G401.6 (cell line): ENCODE measurements around the gene KCNN3.

ENCODE experiments used
- FAIRE-seq: peaks from 2 replicates; lab custom pipeline; 2012; peaks lifted over from hg19 to GRCh38; lab: Jason Lieb, UNC

KCNN3 gene

DNA sequence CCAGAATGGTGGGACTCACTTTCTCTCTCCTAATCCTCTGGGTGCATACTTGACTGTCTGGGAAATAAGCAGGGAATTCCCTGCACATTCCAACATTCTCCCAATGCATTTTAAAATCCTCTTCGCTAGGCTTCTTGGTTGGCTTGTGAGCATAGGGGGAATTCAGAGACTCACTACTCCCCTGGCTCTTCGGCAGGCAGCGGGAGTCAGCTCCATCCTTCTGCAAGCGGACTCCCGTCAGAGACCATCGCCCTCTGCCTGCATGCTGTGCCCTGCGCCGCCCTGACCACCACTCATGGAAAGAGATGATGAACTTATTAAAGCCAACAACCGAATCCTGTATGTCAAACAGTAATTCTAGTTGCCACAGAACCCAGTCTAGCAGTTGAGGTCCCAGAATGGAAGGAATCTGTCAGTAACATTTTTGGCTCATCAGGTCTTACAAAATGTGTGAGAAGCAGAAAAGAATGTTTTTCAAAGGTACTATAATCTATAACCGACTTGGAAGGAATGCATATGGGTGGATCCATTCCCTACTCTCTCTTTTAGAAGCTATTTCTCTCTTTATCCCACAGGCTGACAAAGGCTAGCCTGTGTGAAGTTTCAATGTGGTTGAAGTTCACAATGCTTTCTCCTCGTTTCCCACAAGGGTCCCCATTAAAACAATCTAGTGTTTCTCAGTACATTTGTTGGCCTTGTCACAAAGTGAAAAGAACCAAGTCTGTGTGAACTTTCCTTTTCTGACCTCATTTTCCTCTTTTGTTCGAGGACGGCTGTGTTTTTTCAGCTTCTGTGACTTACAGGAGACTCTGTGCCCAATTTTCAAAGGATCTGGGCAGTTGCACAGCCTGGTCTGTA, 143.0 kb downstream of the KCNN3 start:
- FAIRE-seq = no peak

DNA sequence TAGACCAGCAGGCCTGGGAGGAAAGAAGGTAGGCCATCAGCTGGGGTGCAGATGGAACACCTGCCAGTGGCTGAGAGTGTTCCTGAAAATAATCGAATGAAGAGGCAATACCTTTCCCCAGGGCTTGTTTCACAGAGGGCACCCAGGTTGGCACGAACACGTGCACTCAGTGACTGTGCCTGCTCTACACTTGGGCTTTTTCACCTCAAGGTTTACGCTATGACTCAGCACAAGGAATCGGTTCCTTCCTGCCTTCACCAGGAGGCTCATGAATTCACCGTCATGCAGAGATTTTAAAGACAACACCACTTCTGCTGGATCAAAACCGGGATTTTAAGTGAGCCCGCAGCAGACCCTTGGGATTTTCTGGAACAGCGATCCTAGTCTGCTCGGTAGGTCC, 143.6 kb downstream of the KCNN3 start:
- no peak for FAIRE-seq

DNA sequence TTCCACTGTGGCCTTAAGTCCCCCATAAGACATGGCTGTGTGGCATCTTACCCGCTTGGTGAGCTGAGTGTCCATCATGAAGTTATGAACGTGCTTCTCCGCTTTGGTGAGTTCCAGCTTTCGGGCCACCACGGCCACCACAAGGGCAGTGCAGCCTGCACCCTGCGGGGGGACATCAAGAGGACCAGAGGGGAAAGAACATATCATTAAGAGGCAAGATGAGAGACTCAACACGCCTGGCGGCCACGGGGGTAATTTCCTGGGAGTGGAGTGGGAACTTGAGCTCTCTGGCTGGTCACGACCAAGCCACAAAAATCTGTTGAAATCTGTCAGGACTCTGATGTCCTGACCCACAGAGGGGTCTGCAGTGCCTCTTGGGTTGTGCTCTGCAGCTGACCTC, 144.2 kb downstream of the KCNN3 start:
- FAIRE-seq = no peak

DNA sequence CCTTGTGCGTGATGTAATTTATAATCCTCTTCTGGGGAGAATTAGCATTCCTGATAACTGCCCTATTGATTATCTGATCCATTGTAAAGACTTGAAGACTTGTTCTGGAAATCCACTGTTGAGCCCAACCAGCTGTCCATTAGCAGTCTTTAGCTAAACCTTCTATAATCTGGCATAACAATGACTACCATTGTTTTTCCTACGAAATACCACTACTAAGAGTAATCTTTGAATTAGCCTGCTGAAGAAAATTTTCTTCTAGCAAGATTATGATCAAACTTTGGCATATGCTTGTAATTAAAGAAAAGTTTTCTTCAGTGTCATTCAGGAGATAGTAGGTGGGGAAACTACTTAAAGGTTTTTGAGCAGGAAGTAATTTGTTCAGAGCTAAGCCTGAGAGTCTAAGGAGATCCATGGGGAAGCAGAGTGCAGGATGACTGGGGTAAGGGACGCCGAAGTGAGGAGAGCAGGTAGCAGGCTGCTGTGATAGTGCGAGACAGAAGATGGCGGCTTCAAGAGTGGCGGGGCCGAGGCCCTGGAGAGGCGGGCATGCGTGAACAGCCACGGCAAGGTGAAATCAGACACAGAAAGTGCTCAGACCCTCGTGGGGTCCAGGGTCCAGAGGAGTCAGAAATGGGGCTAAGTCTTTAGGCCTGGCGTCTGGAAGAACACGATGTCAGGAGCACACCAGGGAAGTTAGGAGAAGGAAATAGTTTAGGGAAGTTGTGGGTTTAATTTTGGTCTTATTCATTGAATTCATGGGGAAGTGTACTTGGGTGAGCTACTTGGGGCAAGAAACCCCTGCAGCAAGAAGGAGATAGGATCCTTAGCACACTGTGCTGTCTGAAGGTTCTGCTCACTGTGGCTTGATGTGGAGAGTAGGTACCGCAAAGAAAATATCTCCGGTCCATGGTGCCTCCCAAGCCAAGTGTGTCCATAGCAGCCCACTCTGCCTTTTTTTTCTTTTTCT, 149.5 kb downstream of the KCNN3 start:
- FAIRE-seq = no peak

DNA sequence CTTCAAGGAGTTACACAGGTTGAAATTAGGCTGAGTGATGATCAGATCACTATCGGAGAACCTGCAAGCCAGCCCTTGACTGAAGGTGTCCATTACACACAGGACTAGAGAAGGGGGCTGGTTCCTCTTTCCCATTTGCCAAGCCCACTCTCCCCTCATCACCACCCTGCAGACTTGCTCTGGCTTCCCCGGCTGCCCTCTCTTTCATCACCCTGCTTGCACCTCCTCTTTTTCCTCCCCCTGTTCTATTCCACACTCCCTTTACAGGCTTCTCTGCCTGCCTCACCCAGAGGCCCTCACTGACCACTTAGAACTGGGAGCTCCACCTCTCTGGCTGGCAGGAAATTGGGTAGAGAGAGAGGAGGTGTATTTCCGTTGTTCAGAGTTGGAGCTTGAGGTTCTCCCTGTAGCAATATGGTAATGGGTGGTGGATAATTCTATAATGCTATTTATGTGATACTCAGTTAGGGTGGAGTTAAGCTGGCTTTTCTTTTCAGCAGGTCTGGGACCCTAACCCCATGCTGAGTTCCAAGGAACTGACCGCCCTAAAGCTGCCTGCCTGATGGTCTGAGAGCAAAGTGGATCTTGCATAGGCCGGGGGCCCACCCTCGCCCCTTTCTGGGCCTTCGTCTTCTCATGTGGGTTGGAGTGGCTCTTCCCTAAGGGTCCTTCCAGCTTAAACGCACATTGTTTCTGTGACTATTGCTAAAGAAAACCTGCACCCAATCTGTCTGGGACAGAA, 150.3 kb downstream of the KCNN3 start:
- FAIRE-seq = no peak

DNA sequence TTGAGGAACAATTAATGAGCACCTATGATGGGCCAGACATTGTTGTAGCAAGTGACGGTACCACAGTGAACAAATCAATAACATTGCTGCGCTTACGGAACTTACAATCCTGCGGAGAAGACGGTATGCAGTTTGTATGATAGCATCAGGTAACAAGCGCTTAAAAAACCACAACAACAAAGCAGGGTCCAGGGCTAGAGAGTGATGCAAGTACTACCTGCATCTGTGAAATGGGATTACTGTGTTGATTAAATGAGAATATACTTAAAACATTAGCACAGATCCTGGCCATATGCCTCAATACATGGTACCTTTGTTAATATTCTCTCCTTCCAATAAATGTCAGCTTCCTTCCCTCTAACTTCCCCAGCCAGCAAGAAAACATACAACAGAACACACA, 151.5 kb downstream of the KCNN3 start:
- no peak for FAIRE-seq

DNA sequence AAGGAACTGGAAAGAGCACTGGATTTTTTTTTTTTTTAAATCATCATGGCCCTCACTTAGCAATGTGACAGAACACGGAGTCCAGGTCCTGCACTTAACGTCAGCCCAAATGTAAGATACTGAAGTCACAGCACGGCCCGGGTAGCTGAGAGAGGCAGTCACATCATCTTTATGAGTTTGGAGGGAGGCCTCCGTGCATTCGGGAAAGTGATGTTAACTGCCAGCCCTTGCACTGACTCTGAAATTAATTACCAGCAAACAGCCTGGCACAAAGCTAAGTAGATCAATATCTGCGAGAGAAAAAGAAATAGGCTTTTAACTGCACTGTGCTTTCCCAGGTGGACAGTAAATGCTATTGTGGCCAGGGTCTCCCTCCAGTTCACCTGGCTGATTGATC, 152.6 kb downstream of the KCNN3 start:
- no peak for FAIRE-seq

DNA sequence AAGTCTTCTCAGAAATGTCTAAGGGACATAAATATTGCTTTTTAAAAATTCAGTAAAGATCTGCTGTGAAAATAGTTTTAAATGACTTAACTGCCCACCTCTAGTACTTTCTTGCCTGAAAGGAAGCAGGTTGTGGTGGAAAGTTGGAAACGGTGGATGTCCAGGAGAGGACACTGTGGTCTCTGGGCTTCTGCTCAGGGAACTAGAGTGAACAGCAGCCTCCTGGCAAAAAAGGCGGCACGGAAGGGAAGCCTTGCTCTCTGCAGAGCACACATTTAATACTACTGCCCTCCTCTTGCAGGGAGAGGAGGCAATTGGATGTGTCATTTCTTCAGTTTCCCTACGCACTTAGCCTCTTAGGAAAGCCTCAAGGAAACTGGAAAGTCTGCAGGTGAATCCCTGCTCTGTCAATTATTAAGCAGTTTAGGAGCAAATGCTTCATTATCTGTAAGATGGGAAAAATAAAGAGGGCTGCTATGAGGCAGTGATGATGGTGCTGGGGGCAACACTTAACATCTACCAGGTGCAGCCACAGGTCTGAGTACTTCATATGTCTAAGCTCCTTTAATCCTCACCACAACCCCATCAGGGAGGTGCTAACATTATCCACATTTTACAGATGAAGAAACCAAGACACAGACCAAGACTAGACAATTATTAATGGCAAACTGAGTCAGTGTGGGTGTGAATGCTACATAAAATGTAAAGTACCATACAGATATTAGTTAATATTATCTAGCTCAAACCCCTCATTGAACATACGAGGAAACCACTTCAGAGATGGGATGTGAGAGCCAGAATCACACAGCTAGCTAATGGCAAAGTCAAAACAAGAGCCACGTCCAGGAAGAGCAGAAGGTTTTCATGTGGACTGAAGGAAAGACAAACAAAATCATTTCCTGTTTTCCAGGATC, 153.2 kb downstream of the KCNN3 start:
- FAIRE-seq = no peak

DNA sequence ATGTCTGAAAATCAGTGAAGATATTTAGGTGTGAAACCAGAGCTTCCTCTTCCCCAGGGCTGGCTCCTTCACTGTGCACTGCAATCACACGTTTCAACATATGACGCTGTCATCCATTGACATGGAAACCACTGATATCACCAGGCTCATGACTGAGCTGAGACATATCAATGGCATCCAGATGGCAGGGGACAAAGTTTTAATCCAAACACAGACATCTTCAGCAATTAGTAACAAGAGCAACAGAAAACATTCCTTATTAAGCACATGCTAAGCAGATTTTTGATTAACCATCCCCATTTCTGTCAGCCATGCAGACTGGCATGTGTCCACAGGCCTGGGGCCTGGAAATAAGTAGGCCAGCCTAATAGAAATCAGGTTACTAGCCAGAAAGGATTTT, 154.1 kb downstream of the KCNN3 start:
- FAIRE-seq = no peak

DNA sequence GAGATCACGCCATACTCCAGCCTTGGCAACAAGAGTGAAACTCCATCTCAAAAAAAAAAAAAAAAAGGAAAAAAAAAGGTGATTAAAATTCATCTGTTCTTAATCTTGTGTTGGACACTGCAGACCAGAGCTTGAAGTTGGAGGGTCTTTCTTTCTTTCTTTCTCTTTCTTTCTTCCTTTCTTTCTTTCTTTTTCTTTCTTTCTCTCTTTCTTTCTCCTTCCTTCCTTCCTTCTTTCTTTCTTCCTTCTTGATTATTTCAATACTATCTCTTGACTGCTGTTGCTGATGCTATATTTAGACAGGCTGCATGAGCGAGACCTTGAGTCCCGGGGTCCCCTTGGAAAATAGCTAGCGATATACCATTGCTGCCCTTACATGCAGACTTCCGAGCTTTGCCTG, 154.7 kb downstream of the KCNN3 start:
- FAIRE-seq = no peak

DNA sequence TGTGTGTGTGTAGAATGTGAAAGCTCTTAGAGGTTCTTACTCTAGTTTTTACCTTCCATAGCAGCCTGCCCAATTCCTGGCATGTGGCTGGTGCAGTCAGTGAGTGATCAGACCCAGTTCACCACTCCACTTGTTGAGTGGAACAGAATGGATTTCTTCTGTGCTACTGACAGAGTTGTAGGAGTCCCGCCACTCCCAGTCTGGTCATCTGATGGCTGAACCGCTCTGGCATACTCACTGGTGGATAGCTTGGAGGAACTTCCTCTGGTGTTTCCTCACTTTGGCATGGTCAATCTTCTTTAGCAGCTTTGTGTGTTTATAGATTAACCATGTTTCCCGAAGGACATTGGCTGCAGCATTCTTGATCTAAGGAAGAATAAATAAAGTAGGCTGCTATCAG, 155.4 kb downstream of the KCNN3 start:
- FAIRE-seq = no peak

DNA sequence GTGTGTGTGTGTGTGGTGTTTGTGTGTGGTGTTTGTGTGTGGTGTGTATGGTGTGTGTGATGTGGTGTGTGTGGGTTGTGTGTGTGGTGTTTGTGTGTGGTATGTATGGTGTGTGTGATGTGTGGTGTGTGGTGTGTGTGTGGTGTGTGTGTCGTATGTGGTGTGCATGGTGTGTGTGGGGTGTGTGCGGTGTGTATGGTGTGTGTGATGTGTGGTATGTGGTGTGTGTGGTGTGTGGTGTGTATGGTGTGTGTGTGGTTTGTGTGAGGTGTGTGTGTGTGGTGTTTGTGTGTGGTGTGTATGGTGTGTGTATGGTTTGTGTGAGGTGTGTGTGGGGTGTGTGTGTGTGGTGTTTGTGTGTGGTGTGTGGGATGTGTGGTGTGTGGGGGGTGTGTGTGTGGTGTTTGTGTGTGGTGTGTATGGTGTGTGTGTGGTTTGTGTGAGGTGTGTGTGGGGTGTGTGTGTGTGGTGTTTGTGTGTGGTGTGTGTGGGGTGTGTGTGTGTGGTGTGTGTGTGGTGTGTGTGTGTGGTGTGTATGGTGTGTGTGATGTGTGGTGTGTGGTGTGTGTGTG, 155.9 kb downstream of the KCNN3 start:
- no peak for FAIRE-seq

DNA sequence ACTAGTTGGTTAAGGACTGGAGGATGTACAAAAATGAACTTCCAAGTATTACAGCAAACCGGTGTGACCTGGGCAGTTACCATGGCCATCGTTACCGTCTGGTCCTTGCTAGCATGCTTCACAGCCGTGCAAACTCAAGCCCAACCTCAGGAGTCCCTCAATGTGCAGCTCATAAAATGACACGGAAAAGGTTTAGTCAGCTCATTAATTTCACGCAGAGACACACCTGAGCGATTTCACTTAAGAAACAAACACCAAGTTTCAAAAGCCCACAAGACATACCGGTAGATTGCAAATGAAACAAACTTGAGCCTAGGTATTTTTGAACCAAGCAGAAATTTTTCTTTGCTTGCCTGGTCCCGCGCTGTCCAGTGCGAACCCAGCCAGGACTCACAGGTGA, 157.1 kb downstream of the KCNN3 start:
- no peak for FAIRE-seq

DNA sequence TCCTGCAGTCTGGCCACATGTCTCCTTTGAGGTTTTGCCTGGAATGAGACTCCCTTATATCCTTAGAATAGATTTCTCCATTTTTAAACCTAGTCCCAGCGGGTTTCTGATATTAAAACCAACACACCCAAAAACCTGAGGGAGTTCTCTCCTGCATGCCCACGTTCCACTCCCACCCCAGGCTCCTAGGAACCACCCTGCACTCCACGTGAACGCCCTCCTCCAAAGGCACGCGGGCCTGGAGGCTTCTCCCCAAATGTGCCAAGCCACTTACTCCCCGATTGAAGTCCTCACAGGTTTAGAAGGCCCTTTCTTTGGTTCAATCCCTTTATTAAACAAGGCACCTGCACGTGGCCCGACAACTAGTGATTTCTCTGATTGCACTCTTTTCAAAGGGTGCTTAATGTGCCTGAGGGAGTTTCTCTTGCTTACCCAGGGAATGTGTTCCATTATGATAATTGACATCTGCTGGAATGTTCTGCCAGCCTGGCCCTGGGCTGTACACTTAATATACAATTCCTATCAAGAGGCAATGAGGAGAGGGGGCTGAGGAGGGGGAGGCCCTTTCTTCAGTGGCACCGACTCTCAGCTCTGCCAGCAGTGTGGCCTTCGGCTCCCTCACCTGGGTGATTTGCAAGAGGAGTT, 157.8 kb downstream of the KCNN3 start:
- FAIRE-seq = no peak

DNA sequence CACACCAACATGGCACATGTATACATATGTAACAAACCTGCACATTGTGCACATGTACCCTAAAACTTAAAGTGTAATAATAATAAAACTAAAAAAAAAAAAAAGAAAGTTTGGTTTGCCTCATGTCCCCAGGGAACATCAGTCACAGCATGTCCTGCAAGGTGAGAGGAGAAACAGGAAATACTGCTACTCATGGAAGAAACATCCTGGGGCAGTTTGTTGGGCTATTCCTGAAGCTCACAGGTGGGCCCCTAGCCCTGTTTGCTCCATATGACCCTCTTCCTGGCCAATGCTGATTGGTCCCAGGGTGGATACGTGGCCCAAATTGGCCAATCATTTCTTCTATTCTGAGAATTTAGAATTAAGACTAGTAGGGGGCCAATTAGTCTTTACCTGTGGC, 158.7 kb downstream of the KCNN3 start:
- FAIRE-seq = no peak

DNA sequence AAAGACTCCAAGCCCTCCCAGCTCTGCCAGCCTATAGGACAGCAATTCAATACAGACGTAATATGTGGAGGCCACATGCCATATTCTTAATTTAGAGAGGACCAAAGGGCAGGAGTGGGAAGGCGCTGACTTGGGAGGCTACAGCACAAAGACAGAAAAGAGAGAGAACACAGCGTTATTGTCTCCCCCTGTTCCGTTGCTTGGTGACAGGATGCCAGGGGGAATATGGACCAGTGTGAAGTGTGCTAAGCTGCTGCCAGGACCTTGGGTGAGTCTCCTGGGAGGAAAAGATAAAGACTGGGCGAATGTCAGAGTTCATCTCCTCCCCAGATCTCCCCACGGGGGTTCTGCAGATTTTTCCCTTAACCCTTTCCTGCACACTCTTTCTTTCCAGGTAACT, 160.0 kb downstream of the KCNN3 start:
- no peak for FAIRE-seq

DNA sequence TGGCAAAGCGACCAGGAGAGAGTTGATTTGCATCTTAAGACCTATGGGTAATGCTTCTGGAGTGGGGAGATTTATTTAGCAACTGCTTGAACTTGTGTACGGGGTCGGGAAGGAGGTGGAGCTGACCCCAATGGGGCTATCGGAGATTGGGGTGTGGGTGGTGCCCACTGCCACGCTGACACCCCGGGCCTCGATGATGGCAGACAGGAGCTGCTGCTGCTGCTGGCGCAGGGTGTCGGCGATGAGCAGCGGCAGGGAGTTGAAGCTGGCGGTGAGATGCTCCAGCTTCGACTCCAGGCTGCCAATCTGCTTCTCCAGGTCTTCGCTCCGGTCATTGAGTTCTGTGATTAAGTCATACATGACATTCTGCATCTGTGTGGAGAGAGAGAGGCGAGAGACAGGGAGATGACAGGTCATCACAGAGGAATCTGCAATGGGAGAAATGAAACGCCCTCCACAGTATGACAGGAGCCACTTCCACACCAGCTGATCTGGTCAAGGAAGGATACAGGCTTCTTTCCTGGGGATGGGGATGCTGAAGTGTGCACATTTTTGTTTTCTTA, 162.1 kb downstream of the KCNN3 start:
- no peak for FAIRE-seq

DNA sequence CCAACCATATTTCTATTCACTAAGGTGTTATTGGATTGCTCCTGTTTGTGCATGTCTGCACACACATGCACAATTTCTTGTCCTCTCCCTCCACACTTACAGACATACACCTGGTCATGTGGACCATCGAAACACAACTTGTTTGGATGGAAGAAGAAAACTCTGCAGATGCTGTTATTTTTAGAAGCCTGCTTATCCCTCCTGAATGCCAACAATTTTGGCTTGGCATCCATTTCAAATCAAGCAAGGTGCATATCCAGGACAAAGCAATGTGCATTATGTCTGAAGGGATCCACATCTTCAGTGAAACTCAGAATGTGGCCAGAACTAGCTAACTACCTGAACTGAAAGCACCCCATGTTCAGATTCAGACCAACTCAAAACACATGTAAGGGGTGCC, 163.2 kb downstream of the KCNN3 start:
- no peak for FAIRE-seq

DNA sequence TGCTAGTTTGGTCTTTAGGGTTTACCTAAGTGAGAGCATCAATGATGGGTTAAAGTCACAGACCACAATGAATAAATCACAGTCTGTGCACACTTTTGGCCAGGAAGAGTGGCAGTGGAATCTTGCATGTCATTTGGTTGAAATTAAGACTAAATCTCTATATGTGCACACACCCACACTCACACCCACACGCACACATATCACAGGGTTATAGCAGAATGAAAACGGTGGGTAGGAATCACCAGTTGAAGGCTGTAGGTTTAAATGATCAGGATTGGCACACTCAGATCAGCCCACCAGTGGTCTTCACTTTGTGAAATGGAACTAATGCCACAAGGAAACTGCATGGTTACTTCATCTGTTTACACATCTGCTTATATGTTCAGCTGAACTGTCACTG, 164.5 kb downstream of the KCNN3 start:
- FAIRE-seq = no peak

DNA sequence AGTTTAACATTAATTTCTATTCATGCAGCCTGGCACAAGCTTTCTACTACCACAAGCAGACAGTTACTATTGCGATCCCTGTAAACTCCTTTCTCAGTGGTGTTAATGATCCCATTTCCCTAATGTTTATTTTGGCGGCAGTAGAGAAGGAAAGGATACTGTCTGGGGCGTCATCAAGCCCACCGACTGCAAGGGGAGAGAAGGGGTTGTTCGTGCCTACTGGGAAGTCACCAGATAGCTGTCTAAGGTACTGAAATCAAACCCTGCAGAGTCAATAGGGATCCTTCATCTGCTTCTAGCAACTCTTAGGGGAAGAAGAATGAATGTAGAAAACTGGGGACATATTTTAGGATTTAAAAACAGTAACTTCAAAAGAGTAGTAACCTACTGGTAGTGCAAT, 166.9 kb downstream of the KCNN3 start:
- no peak for FAIRE-seq
